Stimulated activated CD4-positive, alpha-beta T cell treated with anti-CD3 and anti-CD28 coated beads, Interleukin-15, amount 100 ng/mL, for 1 hour (primary cell): ENCODE results near the gene THOC6.

ENCODE experiments used
- DNase-seq, 2 donors: peaks; one replicate each; pipeline ENCODE4 v3.0.0-alpha.2; 2020; ENCODE audit warnings: low read depth in 1 of 2, low spot score in 1 of 2

THOC6 gene

DNA sequence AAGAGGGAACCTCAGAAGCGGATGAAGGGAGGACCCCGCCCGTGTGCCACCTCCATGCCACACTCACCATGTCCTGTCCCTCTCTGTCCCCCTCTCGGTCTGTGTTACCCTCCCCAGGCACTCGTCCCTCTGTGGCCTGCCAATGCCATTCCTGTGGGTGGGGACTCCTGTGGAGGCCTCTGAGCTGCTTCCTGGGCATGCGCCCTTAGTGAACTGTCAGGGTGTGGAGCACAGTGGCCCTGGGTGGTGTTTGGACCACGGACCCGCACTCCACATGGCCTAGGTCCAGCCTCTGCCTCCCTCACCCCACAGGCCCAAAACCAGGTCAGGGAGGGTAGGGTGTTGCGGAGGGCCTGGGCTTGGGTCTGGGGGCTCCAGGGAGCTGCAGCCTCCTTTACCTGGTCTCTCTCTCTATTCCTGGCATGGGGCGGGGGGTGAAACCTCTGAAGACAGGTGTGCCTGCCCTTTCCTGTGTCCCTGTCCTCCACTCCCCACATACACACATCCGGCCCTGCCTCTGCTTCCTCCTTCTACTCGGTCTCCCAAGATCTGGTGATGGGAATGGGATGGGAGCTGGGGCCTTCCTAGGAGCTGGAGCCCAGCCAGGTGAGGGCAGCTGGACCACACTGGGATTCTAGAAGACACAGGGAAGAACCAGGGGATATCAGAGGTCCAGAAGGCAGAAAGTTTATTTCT lies 32.1 kb upstream of the THOC6 start:
- no peak for DNase-seq

DNA sequence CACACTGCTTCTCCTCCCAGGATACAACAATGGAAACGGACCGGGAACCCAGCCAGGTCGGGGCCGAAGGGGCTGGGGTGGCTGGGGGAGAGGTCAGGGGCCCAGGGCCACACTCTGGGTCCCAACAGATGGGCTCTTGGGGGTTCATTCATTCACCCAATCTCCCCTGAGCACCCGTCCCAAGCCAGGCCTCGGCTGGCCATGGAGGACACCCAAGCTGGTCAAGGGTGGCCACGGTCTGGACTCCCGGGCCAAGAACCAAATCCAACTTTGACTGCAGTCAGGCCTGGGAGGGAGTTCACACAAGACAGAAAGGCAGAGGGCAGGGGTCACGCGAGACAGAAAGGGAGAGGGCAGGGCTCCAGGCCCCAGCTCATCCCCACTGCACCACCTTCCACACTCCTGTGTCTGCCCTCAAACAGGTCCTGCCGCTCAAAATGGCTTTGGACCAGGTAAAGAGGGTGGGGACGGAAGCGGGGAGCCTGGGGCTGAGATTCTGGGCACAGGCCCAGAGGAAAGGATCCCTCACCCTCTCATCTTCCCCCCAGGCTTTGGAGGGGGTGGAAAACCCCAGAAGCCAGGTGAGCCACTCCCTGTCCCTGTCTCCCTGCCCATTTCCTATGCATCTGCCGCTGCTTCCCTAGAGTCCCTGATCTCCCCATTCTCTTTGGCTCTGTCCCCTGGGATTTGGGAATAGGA lies 31.3 kb upstream of the THOC6 start:
- DNase-seq: no peak

DNA sequence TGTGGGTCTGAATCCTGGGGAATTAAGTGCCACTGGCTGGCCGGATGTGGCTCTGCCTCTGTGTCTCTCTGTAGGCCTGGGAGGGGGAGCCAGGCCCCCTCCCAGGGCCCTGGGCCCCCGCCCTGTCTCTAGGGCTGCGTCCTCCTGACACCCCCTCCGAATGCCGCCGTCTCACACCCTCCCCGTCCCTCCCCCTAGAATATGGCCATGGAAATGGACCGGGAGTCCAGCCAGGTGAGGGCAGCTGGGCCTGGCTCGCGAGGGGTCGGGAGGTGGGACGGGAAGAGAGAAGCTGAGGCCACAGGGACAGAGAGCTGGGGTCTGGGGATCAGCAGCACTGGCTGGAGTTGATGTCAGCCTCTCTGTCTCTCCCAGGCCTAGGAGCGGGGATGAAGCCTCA lies 27.5 kb upstream of the THOC6 start:
- DNase-seq: no peak

DNA sequence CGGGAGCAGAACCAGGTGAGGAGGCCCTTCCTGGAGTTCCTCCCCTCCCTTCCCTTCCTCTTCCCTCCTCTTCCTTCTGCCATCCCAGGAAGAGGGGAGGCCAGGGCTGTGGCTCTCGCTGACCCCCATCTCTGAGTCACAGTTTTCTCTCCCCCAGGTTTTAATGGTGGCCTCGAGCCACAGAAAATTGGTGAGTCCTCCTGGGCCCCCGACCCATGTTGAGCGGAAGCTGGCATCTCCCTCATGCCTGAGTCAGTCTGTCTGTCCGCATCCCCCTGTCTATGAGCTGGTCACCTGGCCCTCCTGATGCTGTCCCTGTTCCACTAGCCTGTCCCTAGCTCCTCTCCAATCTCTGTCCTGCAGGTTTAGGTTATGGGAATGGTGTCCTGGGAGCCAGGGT lies 23.9 kb upstream of the THOC6 start:
- DNase-seq: no peak

DNA sequence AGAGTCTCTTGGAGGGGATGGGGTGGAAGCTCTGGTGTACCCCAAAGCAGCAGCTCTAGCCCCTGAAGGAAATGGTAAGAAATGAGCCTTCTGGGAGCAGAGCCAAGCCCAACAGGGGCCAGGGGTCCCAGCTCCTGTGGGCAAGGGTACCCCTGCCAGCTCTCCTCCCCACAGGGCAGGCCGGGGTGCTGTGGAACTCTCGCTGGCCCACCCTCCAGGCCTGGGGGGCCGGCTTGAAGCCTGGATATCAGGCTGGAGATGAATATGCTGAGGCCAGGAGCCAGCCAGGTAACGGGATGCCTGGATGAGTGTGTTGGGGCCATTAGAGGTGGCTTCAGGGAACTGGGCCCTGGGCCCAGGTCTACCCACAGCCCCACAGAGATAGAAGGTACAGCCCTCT lies 23.3 kb upstream of the THOC6 start:
- no peak for DNase-seq

DNA sequence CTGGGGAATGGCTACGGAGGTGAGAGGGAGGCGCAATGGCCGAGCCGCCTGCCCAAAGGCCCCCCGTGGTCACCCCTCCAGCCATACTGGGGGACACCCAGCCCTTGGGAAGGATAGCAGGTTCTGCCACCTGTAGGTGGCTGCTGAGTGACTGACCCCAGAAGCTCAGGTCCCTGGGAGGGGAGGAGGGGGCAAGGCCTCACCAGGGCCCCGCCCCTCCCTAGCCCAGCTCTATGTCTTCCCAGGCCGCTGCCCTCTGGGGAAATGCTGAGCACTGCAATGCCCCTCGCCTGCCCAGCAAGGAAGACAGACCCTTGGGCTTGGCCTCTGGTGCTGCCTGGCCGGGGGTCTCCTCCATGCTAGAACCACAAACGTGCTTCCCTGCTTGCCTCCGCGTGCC lies 22.5 kb upstream of the THOC6 start:
- no peak for DNase-seq

DNA sequence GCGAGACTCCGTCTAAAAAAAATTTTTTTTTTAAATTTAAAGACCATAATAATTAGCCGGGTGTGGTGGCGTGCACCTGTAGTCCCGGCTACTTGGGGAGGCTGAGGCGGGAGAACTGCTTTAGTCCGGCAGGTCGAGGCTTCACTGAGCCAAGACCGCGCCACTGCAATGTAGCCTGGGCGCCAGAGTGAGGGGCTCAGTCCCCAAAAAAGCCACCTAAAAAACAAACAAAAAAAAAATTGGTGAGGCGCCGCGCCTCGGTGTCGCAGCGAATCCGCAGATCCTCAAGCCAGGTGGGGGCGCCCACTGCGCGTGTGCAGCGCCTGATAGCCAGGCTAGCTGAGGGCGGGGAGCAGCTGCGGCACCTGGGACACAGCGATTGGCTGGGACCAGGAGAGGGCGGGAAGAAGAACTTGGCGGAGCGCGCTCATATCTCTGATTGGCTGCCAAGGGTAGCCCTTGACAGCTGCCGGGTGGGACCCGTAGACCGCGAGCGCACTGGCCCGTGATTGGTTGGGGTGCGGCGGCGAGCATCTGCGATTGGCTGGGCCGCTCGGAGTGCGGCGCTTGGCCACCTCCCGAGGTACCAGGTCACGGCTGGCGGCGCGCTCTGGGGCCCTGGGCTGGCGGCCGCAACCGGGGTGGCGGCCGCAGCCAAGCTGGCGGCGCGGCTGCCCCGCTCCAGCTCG lies 20.1 kb upstream of the THOC6 start:
- DNase-seq: peak; percentile 90 to 93

DNA sequence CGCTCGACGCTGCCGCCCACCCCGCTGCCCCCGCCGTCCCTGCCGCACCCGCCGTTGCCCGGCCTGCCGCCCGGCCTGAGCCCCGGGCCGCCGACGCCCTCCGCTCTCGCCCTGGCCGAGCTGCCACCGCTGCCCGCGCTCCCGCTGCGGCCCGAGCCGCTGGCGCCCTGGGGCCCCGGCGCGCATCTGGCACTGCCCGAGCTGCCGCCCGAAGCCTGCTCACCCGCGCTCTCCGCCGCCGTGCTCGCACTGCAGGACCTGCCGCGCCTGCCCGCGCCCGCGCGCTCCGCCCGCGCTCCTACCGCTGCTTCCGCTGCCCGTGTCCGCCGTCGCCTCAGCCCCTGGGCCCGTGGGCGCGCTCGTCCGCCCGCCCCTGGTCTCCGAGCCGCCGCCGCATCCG lies 19.5 kb upstream of the THOC6 start:
- DNase-seq: no peak

DNA sequence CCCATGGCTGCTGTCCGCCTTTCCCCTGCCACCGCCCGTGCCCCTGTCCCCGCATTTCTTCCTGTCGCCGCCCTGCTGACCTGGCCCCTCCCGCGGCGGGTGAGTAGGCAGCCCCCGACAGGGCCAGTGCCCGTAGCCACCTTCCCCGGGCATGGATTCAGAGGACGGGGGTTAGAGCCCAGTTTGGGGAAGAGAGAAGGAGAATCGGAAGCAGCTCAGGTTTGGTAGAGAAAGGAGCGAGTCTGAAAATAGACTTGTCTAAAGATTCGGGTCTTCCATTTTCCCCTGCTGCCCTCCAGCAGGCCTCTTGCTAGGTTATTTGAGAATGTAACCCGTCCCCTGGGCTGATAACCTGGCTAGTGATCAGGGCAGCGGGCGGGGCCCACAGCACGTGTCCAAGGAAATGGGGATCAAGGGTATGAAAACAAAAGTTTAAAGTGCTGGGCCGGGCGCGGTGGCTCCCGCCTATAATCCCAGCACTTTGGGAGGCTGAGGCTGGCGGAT lies 19.0 kb upstream of the THOC6 start:
- no peak for DNase-seq

DNA sequence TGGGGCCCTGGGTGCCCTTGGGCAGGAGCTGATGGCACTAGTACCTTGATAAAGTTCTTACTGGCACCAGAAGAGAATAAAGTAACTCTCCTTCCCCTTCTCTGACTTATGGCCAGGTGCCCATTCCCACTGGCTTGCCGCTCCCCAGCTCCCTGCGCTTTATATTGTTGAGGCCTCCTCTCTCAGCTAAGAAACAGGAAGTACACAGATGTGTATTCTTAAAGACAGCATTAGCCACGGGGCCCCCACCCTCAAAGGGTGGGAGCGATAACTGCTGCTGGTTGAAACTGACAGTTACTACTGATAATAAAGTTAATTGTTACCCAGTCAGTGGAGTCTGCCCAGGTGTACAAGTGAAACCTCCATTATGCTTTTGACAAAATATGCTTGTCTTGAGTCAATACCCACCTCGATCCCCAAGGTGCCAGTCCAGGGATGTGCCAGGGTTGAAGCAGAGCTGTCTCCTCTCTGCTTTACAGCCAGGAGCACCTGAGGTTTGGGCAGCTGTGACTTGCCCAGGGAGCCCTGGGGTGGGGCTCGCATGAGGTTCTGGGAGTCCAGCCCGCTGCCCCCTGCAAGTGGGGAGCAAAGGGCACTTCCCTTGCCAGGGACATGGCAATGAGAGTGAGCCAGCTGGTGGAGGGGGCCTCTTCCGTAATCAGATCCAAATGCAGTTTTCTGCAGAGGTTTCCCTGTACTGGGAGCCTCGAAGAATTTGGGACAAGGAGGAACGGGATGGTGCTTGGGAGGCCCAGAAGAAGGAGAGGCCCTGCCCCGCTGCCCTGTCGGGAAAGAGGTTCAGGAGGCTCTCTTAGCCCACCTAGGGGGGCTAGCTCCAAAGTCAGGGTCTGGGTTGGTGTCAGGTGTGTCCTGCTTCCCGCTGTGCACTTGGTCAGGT lies 16.5 kb upstream of the THOC6 start:
- DNase-seq: no peak

DNA sequence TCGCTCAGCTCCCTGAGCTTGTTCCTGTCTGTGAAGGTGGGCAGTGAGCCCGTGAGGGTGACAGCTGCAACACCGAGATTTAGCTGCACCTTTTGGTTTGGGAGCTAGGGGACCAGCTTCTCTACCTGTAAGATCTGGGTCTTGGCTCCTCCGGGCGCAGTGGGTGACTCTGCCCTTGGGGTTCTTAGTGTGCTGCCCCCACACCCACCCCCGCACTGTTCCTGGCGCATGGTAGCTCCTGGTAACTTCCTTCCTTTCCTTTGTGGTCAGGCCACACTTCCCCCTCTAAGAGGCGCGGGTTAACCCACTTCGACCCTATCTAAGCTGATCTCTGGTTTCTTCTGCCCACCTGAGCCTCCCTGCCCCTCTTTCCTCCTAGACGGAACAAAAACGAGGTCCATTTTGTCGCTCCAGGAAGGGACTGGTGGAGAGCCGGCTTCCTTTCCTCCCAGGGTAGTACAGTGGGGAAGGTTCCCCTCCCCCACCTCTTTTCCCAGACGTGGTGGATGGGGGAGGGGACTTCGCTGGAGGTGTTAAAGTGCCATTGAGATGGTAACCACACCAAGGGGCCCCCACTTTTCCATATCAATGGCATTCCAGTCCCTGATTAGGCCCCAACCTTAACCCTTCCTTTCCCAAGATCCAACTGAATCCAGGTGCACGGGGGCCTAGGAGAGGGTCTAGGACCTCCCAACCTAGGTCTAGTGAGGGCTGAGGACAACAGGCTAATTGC lies 15.7 kb upstream of the THOC6 start:
- DNase-seq: no peak

DNA sequence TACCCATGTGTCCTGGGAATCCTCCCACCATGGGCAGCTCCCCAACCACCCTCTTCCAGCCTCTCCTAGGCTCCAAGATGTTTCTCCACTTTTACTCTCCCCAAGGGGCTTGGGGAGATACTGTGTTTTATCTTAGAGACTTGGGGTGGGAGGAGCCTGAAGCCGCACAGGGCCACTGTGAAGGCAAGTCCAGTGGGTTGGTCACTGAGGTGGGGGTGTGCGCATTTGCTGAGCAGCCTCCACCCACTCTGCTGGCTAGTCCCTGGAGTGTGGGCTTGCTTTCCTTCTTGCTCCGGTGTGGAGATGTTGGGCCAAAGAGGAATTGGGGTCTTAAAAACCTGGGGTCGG lies 15.2 kb upstream of the THOC6 start:
- no peak for DNase-seq

DNA sequence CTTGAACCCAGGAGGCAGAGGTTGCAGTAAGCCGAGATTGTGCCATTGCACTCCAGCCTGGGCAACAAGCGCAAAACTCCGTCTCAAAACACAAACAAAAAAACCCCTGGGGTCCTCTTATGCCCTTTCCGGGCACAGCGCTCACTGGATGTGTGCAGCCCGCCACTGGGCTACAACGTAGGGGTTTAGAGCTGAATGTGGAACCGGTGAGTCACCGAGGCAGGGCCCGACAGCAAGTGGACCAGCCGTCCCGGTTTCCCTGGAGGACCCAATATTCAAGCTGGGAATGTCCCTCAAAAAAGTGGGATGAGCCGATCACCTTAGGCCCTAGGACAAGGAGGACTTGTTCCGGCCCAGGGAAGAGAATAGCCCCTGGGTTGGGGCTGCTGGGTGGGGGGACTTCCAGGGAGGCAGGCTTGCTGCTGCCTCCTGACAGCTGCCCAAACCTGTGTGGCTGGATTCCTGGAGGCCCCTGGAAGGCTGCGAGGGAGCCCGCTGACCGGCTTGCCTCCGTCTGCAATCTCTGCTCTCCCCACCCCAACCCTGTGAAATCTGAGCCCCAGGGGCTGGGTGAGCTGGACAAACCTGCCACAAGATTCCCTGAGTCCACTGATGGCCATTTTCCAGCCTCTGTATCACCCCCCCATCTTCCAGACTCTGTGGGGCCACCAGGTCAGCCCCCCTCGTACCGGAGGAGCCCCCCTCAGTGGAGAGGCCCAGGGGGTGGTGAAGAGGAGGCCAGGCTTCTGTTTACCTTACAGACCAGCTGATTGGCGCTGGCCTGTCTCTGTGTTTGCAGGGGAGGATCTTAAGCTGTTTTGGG lies 14.1 kb upstream of the THOC6 start:
- DNase-seq: no peak

DNA sequence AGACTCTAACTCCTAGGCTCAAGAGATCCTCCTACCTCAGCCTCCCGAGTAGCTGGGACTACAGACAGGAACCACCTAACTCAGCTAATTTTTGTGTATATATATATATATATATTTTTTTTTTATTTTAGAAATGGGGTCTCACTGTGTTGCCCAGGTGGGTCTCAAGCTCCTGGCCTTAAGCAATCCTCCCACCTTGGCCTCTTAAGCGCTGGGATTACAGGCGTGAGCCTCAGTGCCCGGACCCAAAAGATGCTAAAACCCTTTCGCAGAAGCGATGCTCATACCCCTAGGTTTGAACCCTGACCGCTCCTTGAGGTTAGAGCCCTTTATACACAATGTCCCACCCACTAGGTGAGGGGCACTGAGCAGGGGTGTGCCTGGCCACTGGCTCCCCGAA lies 13.3 kb upstream of the THOC6 start:
- DNase-seq: no peak

DNA sequence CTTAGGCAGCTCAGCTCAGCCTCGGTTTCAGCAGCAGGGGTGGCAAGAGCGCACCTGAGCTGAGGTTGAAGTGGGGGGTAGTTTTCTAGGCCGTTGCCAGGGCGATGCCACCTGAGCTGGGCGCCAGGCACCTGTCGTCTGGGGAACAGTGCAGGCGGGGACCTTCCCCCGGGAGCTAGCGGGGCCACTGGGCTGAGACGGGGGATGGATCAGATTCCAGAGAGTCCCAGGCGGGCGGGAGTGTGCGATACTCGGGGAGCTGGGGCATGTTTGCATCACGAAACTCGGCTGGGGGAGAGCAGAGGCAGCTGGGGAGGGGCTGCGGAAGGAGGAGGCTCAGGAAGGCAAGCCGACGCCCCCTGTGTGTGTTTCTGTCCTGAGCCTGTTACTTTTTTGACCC lies 11.6 kb upstream of the THOC6 start:
- DNase-seq: no peak

DNA sequence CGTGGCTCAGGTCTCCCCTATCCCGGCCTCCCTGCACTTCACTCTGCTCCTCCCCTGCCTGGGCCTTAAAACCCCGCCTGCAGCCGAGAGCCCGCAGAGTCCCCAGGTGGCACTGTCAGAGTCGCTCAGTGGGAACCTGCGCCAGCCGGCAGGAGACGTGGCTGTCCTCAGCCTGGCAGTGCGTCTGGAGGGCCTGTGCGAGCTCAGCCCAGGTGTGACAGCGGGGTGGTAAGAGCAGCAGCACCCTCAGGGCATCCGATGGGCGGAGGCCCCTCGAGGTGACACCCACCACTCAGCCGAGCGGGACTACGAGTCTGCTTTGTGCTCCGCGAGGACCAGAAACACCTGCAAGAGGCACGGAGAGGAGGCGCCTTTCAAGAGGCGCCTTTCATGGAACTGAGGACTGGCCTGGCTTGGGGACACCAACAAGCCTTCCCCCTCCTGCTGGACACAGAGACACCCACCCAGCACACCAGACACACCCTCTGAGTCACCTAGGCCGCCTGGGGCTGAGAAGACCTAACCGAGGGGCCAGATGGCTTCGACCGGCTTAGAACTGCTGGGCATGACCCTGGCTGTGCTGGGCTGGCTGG lies 10.9 kb upstream of the THOC6 start, which contains the start of gene CLDN9:
Gene CLDN9 (plus strand): TSS at position 96 of the 593 bp plus-strand sequence. CDS start 440 bp downstream, at position 536.
- no peak for DNase-seq

DNA sequence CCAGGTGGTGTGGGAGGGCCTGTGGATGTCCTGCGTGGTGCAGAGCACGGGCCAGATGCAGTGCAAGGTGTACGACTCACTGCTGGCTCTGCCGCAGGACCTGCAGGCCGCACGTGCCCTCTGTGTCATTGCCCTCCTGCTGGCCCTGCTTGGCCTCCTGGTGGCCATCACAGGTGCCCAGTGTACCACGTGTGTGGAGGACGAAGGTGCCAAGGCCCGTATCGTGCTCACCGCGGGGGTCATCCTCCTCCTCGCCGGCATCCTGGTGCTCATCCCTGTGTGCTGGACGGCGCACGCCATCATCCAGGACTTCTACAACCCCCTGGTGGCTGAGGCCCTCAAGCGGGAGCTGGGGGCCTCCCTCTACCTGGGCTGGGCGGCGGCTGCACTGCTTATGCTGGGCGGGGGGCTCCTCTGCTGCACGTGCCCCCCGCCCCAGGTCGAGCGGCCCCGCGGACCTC lies 10.3 kb upstream of the THOC6 start:
- no peak for DNase-seq

DNA sequence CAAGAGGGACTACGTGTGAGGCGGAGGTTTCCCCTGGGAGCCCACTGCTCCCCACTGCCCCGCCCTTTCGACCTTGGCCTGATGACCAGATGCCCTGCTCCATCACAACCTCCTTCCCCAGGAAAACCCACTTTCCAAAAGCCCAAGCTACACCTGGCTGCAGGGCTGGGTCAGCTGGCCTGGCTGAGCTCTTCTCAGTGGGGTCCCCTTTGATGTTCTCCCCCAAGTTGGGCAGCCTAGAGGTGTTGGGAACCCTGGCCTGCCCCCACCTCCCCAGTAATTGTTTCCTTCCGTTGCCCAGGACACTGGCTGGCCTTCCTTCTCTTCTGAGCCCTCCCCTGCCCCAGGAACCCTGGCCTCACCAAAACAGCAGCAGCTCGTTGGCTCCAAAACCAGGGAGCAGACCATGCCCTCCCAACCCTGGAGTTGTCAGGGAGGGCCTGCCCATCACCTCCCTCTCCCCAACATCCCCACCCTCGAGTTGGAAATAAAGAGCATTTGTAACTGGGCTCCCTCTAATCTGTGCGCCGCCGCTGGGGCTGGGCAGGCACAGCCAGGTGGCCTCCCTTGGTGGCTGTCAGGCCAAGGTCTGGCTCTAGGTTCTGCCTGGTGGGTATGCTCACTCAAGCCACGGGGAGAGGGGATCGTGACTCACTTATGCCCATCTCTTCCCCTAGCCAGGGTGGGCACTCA lies 9.7 kb upstream of the THOC6 start:
- DNase-seq: no peak

DNA sequence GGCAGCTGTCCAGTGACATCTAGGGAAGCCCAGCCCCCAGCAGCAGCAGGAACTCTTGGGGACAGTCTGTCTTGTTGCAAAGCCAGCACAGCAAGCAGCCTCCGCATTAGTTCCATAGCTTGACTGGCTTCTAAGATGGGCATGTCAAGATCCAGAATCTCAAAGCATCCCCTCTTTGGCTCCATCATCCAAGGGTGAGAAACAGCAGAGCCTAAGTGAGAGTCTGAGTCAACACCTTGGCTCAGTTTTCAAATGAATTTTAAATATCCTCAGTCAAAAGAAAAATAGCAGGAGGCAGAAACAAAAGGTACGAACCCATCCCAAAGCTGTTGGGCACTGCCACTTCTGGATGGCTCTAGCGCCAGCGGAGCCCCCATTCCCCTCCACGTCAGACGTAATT lies 8.9 kb upstream of the THOC6 start:
- no peak for DNase-seq
